GM15510 (cell line): Measurements from ENCODE around the gene ANKS1A.

Experiments used
- POLR2A ChIP-seq: IDR thresholded peaks from 3 replicates; pipeline ENCODE4 v1.6.1; 2011; ENCODE audit warnings: borderline replicate concordance; ENCODE audit not compliant: insufficient read length; ENCODE audit errors: extremely low read depth

The ANKS1A gene

GRCh38 chr6:35043381-35044130, 154.5 kb downstream of the ANKS1A start:
- no peak for TF ChIP-seq POLR2A

DNA sequence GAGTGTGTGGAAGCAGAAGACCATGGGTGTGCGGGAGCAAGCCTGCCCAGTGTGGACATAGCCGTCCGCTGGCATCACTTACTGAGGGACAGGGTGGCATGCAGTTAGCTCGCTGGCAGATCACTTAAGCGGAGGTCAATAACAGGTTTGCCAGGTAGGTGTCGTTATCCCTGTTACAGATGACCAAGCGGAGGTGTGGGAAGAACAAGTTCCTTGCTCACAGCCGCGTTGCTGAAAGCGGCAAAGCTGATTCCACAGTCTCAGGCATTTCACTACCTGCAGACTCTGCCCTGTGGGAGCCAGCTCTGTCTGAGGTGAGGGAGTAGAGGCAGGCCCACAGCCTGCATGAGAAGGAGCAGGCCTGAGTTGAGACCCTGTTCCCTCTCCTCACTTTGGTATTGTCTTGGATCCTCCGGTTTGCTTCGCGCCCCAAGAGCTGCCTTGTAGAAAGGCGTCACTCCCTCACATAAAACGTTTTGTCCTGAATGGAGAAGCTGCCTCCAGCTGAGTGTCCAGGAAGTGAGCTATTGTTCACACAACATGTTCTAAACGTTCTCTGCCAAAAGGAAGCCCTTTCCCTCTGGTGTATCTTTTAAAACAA, 155.2 kb downstream of the ANKS1A start:
- TF ChIP-seq POLR2A: no peak

DNA sequence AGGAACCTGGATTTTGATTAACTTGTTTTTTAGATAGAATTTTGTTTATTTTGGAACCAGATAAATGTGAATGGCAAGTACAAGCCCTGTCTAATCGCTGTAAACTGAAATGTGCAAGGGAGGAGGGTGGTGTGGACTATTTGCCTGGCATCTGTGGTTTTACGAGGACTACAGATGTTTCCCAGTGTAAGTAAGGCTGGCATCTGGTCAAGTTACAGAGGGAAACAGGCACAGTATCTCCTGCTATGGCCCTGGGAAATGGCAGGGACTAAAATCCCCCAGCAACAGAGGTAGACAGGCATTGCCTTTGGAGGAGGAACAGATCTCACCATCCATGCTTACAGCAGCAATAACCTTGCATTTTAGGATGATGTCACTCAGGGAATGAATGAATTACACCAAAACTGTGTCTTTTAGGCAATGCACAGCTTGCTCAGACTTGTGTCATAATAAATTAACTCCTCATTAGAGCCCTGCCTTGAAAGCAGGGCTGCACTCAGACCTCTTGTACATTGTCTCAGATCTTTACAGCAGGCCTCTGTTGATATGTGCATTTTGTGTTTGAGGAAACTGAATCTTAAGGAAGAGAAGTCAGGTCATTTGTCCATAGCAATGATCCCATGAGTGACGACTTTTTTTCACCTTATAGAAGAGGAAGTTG, 155.8 kb downstream of the ANKS1A start:
- TF ChIP-seq POLR2A: no peak

- no peak for TF ChIP-seq POLR2A
Measured at GRCh38 chr6:35046103-35046502, 157.0 kb downstream of the ANKS1A start.

DNA sequence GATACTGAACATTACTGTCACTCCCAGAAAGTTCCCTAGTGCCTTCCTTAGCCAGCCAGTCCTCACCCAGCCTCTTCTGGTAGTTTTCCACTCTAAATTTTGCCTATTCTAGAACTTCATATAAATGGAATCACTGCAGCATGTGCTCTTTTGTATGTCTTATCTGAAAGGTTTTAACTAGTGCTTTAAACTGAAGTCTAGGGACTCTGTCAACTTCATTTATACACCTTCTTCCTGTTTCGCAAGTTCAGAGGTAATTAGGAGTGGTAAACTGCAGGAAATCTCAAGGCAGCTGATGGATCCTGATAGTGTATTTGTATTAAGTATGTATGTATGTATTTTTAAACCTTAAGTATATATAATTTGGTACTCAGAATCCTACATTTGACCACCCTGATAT, 157.8 kb downstream of the ANKS1A start:
- no peak for TF ChIP-seq POLR2A

GRCh38 chr6:35047265-35048011, 158.4 kb downstream of the ANKS1A start:
- TF ChIP-seq POLR2A: no peak

- TF ChIP-seq POLR2A: no peak
Measured at GRCh38 chr6:35048031-35048613, 159.1 kb downstream of the ANKS1A start.

DNA sequence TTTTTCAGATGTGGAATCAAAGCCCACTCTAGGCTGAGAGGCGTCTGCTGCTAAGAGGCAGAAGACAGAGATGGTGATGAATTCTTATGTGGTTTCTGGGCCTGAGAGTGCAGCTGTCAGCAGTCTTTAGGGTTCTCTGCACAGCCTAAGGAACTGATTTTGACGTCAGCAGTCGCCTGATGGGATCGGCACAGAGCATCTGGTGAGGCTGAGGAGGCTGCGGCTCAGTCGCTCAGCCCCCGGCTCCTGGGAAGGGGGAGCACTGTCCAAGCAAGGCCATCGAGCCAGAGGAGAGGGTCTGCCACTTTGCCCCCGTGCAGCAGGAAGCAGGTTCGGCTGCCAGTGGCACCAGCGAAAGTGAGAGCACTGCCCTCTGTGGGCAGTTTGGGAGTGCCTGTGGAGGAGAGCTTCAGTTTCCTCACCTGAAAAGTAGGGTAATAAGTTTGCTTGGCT, 159.6 kb downstream of the ANKS1A start:
- no peak for TF ChIP-seq POLR2A

DNA sequence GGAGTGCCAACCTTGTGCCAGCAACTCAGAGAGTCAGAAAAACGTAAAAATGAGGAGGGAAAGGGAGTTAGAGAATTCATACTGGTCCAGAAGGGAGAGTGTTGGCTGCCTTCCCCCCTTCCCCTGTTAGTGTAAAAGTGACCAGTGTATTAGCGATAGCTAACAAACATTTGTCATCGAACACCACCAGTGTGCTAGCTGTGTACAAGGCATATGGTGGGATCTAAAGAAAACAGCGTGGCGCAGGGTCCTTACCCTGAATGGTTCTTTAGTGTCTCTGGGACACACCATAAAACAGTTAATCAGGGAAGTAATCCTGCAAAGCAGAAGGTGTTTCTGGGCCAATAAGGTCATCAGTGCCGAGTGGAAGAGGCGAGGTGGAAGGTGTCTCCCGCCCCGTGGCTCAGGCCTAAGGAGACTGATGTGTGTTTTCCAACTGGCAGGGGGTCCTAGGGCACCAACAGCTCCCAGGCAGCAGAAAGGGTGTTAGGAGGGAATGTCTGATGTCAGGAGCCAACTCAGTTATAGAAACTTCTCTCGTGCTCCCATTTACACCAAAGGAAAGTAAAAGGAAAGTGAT, 160.2 kb downstream of the ANKS1A start:
- TF ChIP-seq POLR2A: no peak

- no peak for TF ChIP-seq POLR2A
Measured at GRCh38 chr6:35049900-35050756, 161.1 kb downstream of the ANKS1A start.

- no peak for TF ChIP-seq POLR2A
Measured at GRCh38 chr6:35050757-35051330, 161.8 kb downstream of the ANKS1A start.

- no peak for TF ChIP-seq POLR2A
Measured at GRCh38 chr6:35051396-35051795, 162.3 kb downstream of the ANKS1A start.

DNA sequence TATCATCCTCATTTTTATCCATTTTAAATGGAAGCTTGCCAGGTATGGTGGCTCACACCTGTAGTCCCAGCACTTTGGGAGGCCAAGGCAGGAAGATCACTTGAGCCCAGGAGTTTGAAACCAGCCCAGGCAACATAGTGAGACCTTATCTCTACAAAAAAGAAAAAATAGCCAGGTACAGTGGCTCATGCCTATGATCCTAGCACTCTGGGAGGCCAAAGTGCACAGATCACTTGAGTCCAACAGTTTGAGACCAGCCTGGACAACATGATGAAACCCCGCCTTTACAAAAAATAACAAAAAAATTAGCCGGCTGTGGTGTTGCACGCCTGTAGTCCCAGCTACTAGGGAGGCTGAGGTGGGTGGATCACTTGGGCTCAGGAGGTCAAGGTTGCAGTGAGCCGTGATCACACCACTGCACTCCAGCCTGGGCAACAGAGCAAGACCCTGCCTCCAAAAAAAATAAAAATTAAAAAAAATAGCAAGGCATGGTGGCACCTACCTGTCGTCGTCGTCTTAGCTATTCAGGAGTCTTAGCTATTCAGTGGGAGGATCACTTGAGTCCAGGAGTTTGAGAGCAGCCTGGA, 163.0 kb downstream of the ANKS1A start:
- no peak for TF ChIP-seq POLR2A
